ENCODE measurements around the gene IL36RN.

- TF ChIP-seq, protein P1, sequence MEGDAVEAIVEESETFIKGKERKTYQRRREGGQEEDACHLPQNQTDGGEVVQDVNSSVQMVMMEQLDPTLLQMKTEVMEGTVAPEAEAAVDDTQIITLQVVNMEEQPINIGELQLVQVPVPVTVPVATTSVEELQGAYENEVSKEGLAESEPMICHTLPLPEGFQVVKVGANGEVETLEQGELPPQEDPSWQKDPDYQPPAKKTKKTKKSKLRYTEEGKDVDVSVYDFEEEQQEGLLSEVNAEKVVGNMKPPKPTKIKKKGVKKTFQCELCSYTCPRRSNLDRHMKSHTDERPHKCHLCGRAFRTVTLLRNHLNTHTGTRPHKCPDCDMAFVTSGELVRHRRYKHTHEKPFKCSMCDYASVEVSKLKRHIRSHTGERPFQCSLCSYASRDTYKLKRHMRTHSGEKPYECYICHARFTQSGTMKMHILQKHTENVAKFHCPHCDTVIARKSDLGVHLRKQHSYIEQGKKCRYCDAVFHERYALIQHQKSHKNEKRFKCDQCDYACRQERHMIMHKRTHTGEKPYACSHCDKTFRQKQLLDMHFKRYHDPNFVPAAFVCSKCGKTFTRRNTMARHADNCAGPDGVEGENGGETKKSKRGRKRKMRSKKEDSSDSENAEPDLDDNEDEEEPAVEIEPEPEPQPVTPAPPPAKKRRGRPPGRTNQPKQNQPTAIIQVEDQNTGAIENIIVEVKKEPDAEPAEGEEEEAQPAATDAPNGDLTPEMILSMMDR (conservative IDR thresholded peaks at IDR 0.05; ENCODE audit: low read depth, low read length): no peak
- no peak for TF ChIP-seq EZH2 (IDR thresholded peaks at IDR 0.05; ENCODE audit: borderline replicate concordance, low read depth, low read length, poor library complexity, severe bottlenecking)
These were observed 6.5 kb upstream of the IL36RN start, which contains the start of gene IL36B for GRCh38 chr2:113052396-113052917.

Measured in A673 (cell line).